HepG2 (cell line): ENCODE results near the gene RNASE13. TPM values are rescaled to one million over a fixed set of nuclear protein-coding genes. Genes with fewer than 3 reads are reported as not detected.

Experiments
- ADNP ChIP-seq: sonication (generic); formaldehyde crosslinking; IDR thresholded peaks from 2 replicates; pipeline ENCODE4 v1.4.0; 2020; ENCODE audit warnings: missing genetic modification reagents
- AHDC1 ChIP-seq: sonication (generic); formaldehyde crosslinking; IDR thresholded peaks from 2 replicates; pipeline ENCODE4 v1.5.1; 2020; ENCODE audit warnings: mild to moderate bottlenecking, missing genetic modification reagents, borderline replicate concordance
- ARID5B ChIP-seq: IDR thresholded peaks from 2 replicates; pipeline ENCODE4 v1.4.0; 2020; ENCODE audit warnings: mild to moderate bottlenecking, missing genetic modification reagents
- ATF2 ChIP-seq: sonication (generic); formaldehyde crosslinking; IDR thresholded peaks from 2 replicates; pipeline ENCODE4 v1.4.0; 2020; ENCODE audit warnings: missing genetic modification reagents
- BCL6 ChIP-seq: IDR thresholded peaks from 2 replicates; pipeline ENCODE4 v1.6.1; 2016; ENCODE audit warnings: missing genetic modification reagents, missing compliant biosample characterization
- LCORL ChIP-seq, 2 experiments: fragments of 450-650 bp in 1 of 2; sonication (generic) in 1 of 2; formaldehyde crosslinking in 1 of 2; IDR thresholded peaks; 2 replicates each; pipeline versions ENCODE4 v1.5.0 to v1.6.1; 2017 to 2020; ENCODE audit warnings: antibody characterized with exemption in 1 of 2, missing genetic modification reagents in 1 of 2
- MZF1 ChIP-seq: sonication (generic); formaldehyde crosslinking; IDR thresholded peaks from 2 replicates; pipeline ENCODE4 v1.8.1; 2023; ENCODE audit warnings: mild to moderate bottlenecking, missing genetic modification reagents, borderline replicate concordance
- SKIL ChIP-seq: sonication (generic); formaldehyde crosslinking; IDR thresholded peaks from 2 replicates; pipeline ENCODE4 v1.8.0; 2022; ENCODE audit warnings: missing genetic modification reagents, mild to moderate bottlenecking, moderate library complexity, borderline replicate concordance
- ZFP37 ChIP-seq: sonication (generic); formaldehyde crosslinking; IDR thresholded peaks from 2 replicates; pipeline ENCODE4 v1.4.0; 2020; ENCODE audit warnings: missing genetic modification reagents, borderline replicate concordance
- ZNF547 ChIP-seq: sonication (generic); formaldehyde crosslinking; IDR thresholded peaks from 2 replicates; pipeline ENCODE4 v1.5.1; 2020; ENCODE audit warnings: mild to moderate bottlenecking, missing genetic modification reagents
- ZNF615 ChIP-seq: sonication (generic); formaldehyde crosslinking; IDR thresholded peaks from 2 replicates; pipeline ENCODE4 v1.5.0; 2020; ENCODE audit warnings: mild to moderate bottlenecking, missing genetic modification reagents, borderline replicate concordance
- polyA plus RNA-seq, 8 experiments: library from polyadenylated mRNA; depleted of rRNA in 3 of 8; stranded (reverse) in 7 of 8; unstranded in 1 of 8; fragments of >200 nt; fragmentation: Illumina TruSeq in 4 of 8; extraction: Trizol in 4 of 8; gene quantifications; 2 replicates each; pipeline versions ENCODE4 v1.2.1 to v1.2.3, GENCODE V29; 2011 to 2016; ENCODE audit warnings: low read depth in 4 of 8, missing spikeins in 1 of 8, mixed read lengths in 1 of 8; ENCODE audit not compliant: insufficient read depth in 1 of 8
- total RNA-seq, 5 experiments: library from RNA; depleted of rRNA; stranded (reverse); fragments of >200 nt; fragmentation: Illumina TruSeq; extraction: Trizol; gene quantifications; 2 replicates each; pipeline ENCODE4 v1.2.3, GENCODE V29; 2016; ENCODE audit warnings: low read depth in 1 of 5
- TF ChIP-seq, protein P1 (sequence below): sonication (generic); IDR thresholded peaks from 2 replicates; pipeline ENCODE4 v1.6.1; 2016; ENCODE audit warnings: low read depth, borderline replicate concordance

The RNASE13 gene
- total and polyA plus RNA-seq, 2 of the 13 experiments (the other 11 are each of a cell fraction or from before 2014, with no cell fraction given): 1.0 TPM; not detected in 1

- no peak for TF ChIP-seq ZFP37 (CRISPR knock-in tag)
- TF ChIP-seq ARID5B (CRISPR knock-in tag): peak; percentile 79
- peak; percentile 40; the same call in 1 of the 2 replicates for TF ChIP-seq LCORL (IDR thresholded peaks at IDR 0.05)
- TF ChIP-seq LCORL (CRISPR knock-in tag; IDR thresholded peaks at IDR 0.05): peak; percentile 40; the same call in 1 of the 2 replicates
- no peak for TF ChIP-seq ATF2 (CRISPR knock-in tag)
- no peak for TF ChIP-seq ZNF547 (CRISPR knock-in tag)
- peak; percentile 75 for TF ChIP-seq SKIL
- TF ChIP-seq, protein P1, sequence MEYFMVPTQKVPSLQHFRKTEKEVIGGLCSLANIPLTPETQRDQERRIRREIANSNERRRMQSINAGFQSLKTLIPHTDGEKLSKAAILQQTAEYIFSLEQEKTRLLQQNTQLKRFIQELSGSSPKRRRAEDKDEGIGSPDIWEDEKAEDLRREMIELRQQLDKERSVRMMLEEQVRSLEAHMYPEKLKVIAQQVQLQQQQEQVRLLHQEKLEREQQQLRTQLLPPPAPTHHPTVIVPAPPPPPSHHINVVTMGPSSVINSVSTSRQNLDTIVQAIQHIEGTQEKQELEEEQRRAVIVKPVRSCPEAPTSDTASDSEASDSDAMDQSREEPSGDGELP: no peak
- TF ChIP-seq ADNP (CRISPR knock-in tag): no peak
- TF ChIP-seq MZF1 (CRISPR knock-in tag): no peak
- 0 out of 2 replicates have a peak, but pooled peaks have one; percentile 44 for TF ChIP-seq BCL6 (CRISPR knock-in tag)
- peak; percentile 49; the same call in 1 of the 2 replicates for TF ChIP-seq AHDC1 (CRISPR knock-in tag)
- no peak for TF ChIP-seq ZNF615 (CRISPR knock-in tag)
Observed at GRCh38 chr14:21048638-21049037, 14.0 kb upstream of the RNASE13 start (continued).
